Measurements from ENCODE around the gene AGPAT4.

Gene AGPAT4

GRCh38 chr6:161139766-161140553 is 133.9 kb downstream of the AGPAT4 start:
- Histone ChIP-seq H3K27ac (no peak overlapping the region), H3K4me3 (peak overlapping the region; percentile 19)
- DNase-seq (ENCODE audit: low spot score), result no peak
- TF ChIP-seq CTCF (IDR thresholded peaks at IDR 0.05), result no peak

GRCh38 chr6:161139304-161139765 is 134.5 kb downstream of the AGPAT4 start:
- no peak for TF ChIP-seq CTCF (IDR thresholded peaks at IDR 0.05)
- Histone ChIP-seq H3K27ac (no peak overlapping the region), H3K4me3 (peak overlapping the region; percentile 19)
- DNase-seq (ENCODE audit: low spot score), result no peak

GRCh38 chr6:161138543-161139303 is 135.1 kb downstream of the AGPAT4 start:
- Histone ChIP-seq H3K27ac (no peak overlapping the region), H3K4me3 (no peak overlapping the region)
- TF ChIP-seq CTCF (IDR thresholded peaks at IDR 0.05), result no peak
- no peak for DNase-seq (ENCODE audit: low spot score)

- TF ChIP-seq CTCF (IDR thresholded peaks at IDR 0.05), result no peak
- Histone ChIP-seq H3K27ac (no peak overlapping the region), H3K4me3 (no peak overlapping the region)
- DNase-seq (ENCODE audit: low spot score), result no peak
These were observed 135.9 kb downstream of the AGPAT4 start for GRCh38 chr6:161137839-161138542.

DNA sequence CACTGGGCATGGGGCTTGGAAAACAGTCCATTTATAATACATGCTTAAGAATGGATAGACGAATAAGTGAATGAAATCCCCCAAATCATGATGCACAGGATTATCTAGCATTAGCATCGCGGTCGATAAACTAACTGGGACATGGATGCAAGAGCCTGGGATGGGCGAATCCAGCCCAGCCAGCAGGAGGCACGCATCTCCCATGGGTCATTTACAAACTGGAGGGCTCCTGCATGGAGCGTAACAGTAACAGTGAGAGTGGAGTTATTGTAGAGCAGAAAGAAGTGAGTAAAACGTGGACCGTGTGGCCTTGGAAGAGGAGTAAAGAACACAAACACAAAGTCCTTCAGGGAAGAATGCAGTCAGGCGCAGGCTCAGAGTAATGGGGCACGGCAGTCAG is 136.5 kb downstream of the AGPAT4 start:
- no peak for DNase-seq (ENCODE audit: low spot score)
- no peak overlapping the region for H3K4me3 ChIP-seq
- no peak for TF ChIP-seq CTCF (IDR thresholded peaks at IDR 0.05)
- no peak overlapping the region for H3K27ac ChIP-seq

DNA sequence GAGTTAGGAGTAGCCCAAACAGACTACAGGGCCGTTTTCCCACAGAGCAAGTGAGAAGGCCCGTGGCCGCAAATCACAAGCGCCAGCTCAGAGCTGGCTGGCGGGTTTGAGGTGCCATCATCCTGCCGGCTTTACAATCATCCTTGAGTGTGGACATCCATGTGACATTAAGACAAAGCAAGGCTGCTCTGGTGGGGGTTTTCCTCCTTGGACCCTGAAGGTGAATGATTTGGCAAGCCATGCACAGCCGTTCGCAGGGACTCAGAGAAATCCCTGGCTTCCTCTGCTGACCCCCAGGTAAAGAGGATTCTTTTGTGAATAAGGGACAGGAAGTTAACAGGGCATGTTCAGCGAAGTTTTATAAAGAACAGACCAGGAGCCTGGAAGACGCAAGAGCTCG is 137.2 kb downstream of the AGPAT4 start:
- DNase-seq (ENCODE audit: low spot score), result no peak
- Histone ChIP-seq H3K4me3 (no peak overlapping the region), H3K27ac (no peak overlapping the region)
- TF ChIP-seq CTCF (IDR thresholded peaks at IDR 0.05), result no peak

All from coronary artery (tissue), 2 donors.